Mesenteric fat pad (tissue), 1 donor: ENCODE data around the gene ZNF670. TPM values are rescaled to one million over a fixed set of nuclear protein-coding genes. Genes with fewer than 3 reads are reported as not detected.

Experiments
- DNase-seq: peaks from one replicate; pipeline ENCODE4 v3.0.0-alpha.2; 2020; ENCODE audit warnings: low spot score
- total RNA-seq: library from RNA; stranded (reverse); fragmentation: NEBNext Ultra II Directional; extraction: Animal tissue kit (Norgen Biotek cat#: 25700); gene quantifications from one replicate; pipeline ENCODE4 v1.2.1, GENCODE V29; 2021
- donor health status: DM: yes; HTN: yes; CAD: no.

ZNF670 gene
- total RNA-seq, 1 donor from 2014 or later, result 2.8 TPM

- DNase-seq, result no peak
Measured at GRCh38 chr1:247104965-247105364, 26.4 kb upstream of the ZNF670 start.

- DNase-seq, result peak; percentile 97
Measured at GRCh38 chr1:247103859-247104591, 25.4 kb upstream of the ZNF670 start, which contains the start of gene ZNF669. Gene ZNF669, minus strand, starts transcription at chr1:247104356. Its CDS starts 157 bp downstream, at chr1:247104199.

- DNase-seq, result no peak
Measured at GRCh38 chr1:247102381-247102780, 23.8 kb upstream of the ZNF670 start.

- no peak for DNase-seq
Measured at GRCh38 chr1:247100676-247101279, 22.2 kb upstream of the ZNF670 start.

- no peak for DNase-seq
Measured at GRCh38 chr1:247096958-247097357, 18.3 kb upstream of the ZNF670 start.

- DNase-seq, result no peak
Measured at GRCh38 chr1:247096544-247096943, 17.9 kb upstream of the ZNF670 start.

- DNase-seq, result no peak
Measured at GRCh38 chr1:247096112-247096511, 17.5 kb upstream of the ZNF670 start.

- no peak for DNase-seq
Measured at GRCh38 chr1:247090455-247090854, 11.8 kb upstream of the ZNF670 start.

GRCh38 chr1:247089616-247090375 is 11.2 kb upstream of the ZNF670 start:
- no peak for DNase-seq

- no peak for DNase-seq
Measured at GRCh38 chr1:247088967-247089366, 10.4 kb upstream of the ZNF670 start.

GRCh38 chr1:247087256-247087655 is 8.6 kb upstream of the ZNF670 start:
- DNase-seq, result no peak

GRCh38 chr1:247085310-247085709 is 6.7 kb upstream of the ZNF670 start:
- no peak for DNase-seq

GRCh38 chr1:247084771-247085170 is 6.2 kb upstream of the ZNF670 start:
- no peak for DNase-seq

- no peak for DNase-seq
Measured at GRCh38 chr1:247079141-247079874, 697 bp upstream of the ZNF670 start.

- no peak for DNase-seq
Measured at GRCh38 chr1:247077876-247078257, 744 bp downstream of the ZNF670 start.

- no peak for DNase-seq
Measured at GRCh38 chr1:247077213-247077612, 1.4 kb downstream of the ZNF670 start.

GRCh38 chr1:247070645-247071044 is 8.0 kb downstream of the ZNF670 start:
- DNase-seq, result no peak

GRCh38 chr1:247064304-247064703 is 14.3 kb downstream of the ZNF670 start:
- DNase-seq, result no peak

- no peak for DNase-seq
Measured at GRCh38 chr1:247060771-247061170, 17.8 kb downstream of the ZNF670 start.

GRCh38 chr1:247056071-247056470 is 22.5 kb downstream of the ZNF670 start:
- no peak for DNase-seq

- no peak for DNase-seq
Measured at GRCh38 chr1:247054992-247055415, 23.6 kb downstream of the ZNF670 start.
